PFSK-1 (cell line): Measurements from ENCODE around the gene M6PR.
"Not testable (repeated sequence)": the region's sequence is repeated elsewhere in the genome, so short reads cannot be mapped to it uniquely, and the experiment has no call there.

Source experiments
- FOXP2 ChIP-seq: optimal IDR thresholded peaks from 2 replicates; pipeline ENCODE3; 2011; ENCODE audit warnings: borderline replicate concordance, control low read depth, inconsistent platforms; ENCODE audit not compliant: insufficient read depth; ENCODE audit errors: extremely low read length, extremely low read depth
- POLR2AphosphoS5 ChIP-seq: IDR thresholded peaks from 2 replicates; pipeline ENCODE4 v1.6.1; 2012; ENCODE audit warnings: low read depth, mild to moderate bottlenecking, control low read depth, low read length, moderate library complexity
- REST ChIP-seq, 2 experiments: IDR thresholded peaks; 2 replicates each; pipeline versions ENCODE4 v1.6.1 to v1.8.0; 2011 to 2012; ENCODE audit warnings: low read depth in 2 of 2, low read length in 2 of 2, control low read depth in 1 of 2, inconsistent platforms in 1 of 2, mild to moderate bottlenecking in 1 of 2, moderate library complexity in 1 of 2; ENCODE audit not compliant: insufficient read depth in 1 of 2
- SIN3A ChIP-seq: IDR thresholded peaks from 2 replicates; pipeline ENCODE4 v1.6.1; 2012; ENCODE audit warnings: mild to moderate bottlenecking, low read length, moderate library complexity, borderline replicate concordance; ENCODE audit not compliant: insufficient read depth
- TAF1 ChIP-seq: IDR thresholded peaks from 2 replicates; pipeline ENCODE4 v1.6.1; 2012; ENCODE audit warnings: low read length, control low read depth, borderline replicate concordance; ENCODE audit not compliant: insufficient read depth

Gene M6PR

DNA sequence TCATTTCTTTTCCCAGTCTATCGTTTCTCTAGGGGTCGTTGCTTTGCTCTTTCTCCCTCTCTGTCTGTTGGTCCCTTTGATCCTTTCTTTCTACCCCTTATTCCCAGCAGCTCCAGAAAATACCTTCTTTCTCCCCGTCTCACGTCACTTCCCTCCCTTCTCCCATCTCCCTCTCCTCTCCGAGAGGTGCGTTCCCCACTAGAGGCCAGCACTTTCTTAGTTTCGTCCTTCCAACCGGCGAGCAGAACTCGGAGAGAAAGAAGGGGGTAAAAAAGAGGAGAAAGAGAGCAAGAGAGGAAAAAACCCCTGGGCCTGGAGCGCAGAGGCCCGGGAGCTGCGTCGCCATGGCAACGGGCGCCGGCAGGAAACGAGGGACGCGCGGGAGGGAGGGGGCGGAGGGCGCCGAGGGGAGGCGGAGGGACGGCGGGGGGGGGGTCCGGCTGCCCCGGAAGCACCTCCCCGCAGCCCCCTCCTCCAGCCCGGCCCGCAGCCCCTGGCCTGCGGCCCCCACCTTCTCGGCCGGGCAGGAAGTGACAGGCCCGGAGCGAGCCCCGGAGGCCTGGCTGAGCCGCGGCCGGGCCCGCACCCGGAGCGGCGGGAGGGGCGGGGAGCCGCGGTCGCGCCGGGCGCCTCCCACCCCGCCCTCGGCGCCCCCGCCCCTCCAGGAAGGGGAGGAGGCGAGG lies 35.3 kb downstream of the M6PR start, which contains the start of gene PHC1:
PHC1 (plus strand) TSS at position 477 of the 683 bp plus-strand sequence. CDS start 3,169 bp downstream, outside the sequence.
- TF ChIP-seq SIN3A; REST (IDR thresholded peaks at IDR 0.05; ENCODE audit: insufficient read depth in 1 of 2, low read depth in 2 of 2, low read length in 2 of 2); TAF1: not testable (repeated sequence)

DNA sequence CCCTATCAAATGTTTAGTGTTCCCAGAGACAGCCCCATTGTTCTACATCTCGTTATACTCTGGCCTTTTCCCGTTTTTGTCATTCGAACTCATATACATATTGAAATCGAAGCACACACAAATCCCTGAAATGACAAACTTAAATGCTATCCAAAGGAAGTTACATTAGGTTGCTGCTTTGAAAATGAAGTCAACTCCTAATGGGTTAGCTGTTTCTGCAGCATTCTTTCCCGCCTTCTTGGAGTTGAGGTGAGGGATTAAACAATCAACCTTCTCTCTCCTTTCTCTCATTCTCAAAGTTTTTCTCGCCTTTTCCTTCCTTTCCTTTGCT lies 35.8 kb downstream of the M6PR start:
- TF ChIP-seq REST (IDR thresholded peaks at IDR 0.05; ENCODE audit: insufficient read depth in 1 of 2, low read depth in 2 of 2, low read length in 2 of 2) (no peak), TAF1 (no peak), SIN3A (no peak), FOXP2 (no peak), POLR2AphosphoS5 (no peak)

DNA sequence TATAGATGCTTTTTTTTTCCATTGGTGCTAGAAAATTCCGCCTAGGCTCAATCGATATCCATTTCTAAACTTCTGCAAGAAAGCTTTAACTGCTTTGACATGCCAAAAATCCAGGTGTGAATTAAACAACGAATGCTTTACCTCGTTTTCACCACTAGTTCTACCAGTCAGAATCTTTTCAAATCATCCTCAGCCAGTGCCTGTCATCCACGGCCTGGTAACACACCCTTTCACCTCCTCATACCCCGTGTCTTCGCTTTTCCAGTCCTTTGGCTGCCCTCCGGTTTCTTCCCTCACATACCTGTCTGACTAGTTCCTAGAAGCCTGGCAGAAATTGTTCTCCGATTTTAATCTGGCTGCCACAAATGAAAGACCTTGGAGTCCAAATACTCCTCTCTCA lies 36.5 kb downstream of the M6PR start:
- no peak for TF ChIP-seq POLR2AphosphoS5
- no peak for TF ChIP-seq TAF1
- no peak for TF ChIP-seq FOXP2
- TF ChIP-seq SIN3A, result no peak
- TF ChIP-seq REST (IDR thresholded peaks at IDR 0.05; ENCODE audit: insufficient read depth in 1 of 2, low read depth in 2 of 2, low read length in 2 of 2), result no peak

DNA sequence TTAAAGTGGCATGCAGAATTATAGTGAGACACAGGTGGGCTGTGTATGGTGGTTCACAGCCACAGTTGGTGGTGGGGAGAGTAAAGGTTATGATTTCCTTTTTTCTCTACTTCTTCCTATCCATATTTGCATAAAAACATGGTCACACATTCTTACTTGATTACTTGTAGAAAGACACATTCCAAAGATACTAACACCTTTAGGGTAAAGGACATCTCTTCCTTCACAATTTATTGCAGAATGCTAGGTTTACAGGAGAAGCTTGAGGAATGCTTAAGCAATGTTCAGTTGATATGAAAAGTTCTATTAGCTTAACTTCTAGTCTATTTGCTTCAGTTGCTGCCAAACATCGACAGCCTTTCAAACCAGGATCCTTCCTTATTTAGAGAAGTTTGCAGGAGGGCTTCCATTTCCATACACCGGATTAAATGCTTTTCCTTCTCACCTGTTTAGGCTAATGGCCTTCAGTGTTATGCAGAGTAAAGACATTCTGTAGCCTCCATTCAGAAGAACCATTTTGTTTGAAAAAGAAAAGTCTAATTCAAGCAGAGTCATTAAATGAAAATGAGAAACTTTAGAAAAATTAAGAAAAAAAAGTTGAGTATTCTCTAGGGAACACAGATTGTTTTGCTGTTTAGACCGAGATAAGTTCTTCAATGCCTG lies 37.7 kb downstream of the M6PR start:
- no peak for TF ChIP-seq FOXP2
- TF ChIP-seq SIN3A, result no peak
- TF ChIP-seq REST (IDR thresholded peaks at IDR 0.05; ENCODE audit: insufficient read depth in 1 of 2, low read depth in 2 of 2, low read length in 2 of 2), result no peak
- TF ChIP-seq TAF1, result no peak
- no peak for TF ChIP-seq POLR2AphosphoS5

- TF ChIP-seq REST (IDR thresholded peaks at IDR 0.05; ENCODE audit: insufficient read depth in 1 of 2, low read depth in 2 of 2, low read length in 2 of 2), result no peak
- TF ChIP-seq POLR2AphosphoS5, result no peak
- TF ChIP-seq TAF1, result no peak
- no peak for TF ChIP-seq FOXP2
- TF ChIP-seq SIN3A, result no peak
Measured at GRCh38 chr12:8909752-8910151, 39.7 kb downstream of the M6PR start.
